ENCODE results near the gene TARBP2. TPM values are rescaled to one million over a fixed set of nuclear protein-coding genes. Genes with fewer than 3 reads are reported as not detected.

Gene TARBP2
- total RNA-seq, 3 donors from 2014 or later: 24.8 to 45.1 (median 37.0) TPM

DNA sequence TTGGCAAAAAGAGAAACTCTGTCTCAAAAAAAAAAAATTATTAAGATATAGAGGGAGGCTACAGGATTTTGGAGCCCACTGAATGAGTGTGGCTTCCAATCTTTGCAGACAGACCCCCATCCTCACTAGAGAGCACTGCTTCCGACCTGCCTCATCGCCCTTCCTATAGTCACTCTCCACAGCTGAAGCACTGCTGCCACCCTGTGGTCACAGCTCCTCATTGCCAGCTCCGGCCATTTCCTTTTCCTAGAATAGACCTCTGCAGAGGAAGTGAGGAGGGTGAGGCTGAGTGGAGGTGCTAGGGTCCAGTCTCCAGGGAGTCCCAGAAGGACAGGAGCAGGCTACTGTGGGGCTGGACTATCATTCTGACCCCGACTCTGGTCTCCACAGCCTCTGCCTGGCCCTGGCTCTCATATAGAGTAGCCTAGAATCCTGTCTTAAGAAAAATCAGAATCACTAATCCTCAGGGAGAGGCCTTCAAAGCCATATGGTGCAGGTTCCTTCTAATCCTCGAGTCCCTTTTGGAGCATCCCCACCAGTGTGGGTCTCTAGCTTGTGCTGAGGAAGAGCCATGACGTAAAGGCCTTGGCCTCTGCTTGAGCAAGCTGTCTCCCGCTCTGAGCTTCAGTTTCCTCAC is 7.6 kb downstream of the TARBP2 start:
- H3K4me1 ChIP-seq: no peaks in the 10 kb centered on the region
- peak; percentile 81 to 82 for DNase-seq (ENCODE audit: low spot score in 2 of 2)
- no peak overlapping the region for H3K27ac ChIP-seq
- H3K4me3 ChIP-seq: no peak overlapping the region
- no peaks in the 10 kb centered on the region for H3K9me3 ChIP-seq
- TF ChIP-seq, protein P1, sequence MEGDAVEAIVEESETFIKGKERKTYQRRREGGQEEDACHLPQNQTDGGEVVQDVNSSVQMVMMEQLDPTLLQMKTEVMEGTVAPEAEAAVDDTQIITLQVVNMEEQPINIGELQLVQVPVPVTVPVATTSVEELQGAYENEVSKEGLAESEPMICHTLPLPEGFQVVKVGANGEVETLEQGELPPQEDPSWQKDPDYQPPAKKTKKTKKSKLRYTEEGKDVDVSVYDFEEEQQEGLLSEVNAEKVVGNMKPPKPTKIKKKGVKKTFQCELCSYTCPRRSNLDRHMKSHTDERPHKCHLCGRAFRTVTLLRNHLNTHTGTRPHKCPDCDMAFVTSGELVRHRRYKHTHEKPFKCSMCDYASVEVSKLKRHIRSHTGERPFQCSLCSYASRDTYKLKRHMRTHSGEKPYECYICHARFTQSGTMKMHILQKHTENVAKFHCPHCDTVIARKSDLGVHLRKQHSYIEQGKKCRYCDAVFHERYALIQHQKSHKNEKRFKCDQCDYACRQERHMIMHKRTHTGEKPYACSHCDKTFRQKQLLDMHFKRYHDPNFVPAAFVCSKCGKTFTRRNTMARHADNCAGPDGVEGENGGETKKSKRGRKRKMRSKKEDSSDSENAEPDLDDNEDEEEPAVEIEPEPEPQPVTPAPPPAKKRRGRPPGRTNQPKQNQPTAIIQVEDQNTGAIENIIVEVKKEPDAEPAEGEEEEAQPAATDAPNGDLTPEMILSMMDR (IDR thresholded peaks at IDR 0.05): peak; percentile 89 to 90 (median 90)
- TF ChIP-seq POLR2A (IDR thresholded peaks at IDR 0.05) (no peak), POLR2AphosphoS5 (IDR thresholded peaks at IDR 0.05) (peak in 1 of 3 donors; percentile 61)
- intact Hi-C loops (cut with DNase I; ENCODE audit: low total_unique reads): no loop called here
- H3K36me3 ChIP-seq: no peaks in the 10 kb centered on the region
- no peaks in the 10 kb centered on the region for H3K27me3 ChIP-seq

- intact Hi-C loops (cut with DNase I; ENCODE audit: low total_unique reads): no loop called here
- no peak for DNase-seq (ENCODE audit: low spot score in 2 of 2)
- Histone ChIP-seq H3K9me3 (no peaks in the 10 kb centered on the region), H3K4me3 (no peak overlapping the region), H3K4me1 (no peaks in the 10 kb centered on the region), H3K27me3 (no peaks in the 10 kb centered on the region), H3K36me3 (peaks cover 6% of the 10 kb centered on the region), H3K27ac (no peak overlapping the region)
- TF ChIP-seq POLR2AphosphoS5 (IDR thresholded peaks at IDR 0.05) (no peak), POLR2A (IDR thresholded peaks at IDR 0.05) (no peak)
- TF ChIP-seq, protein P1 (IDR thresholded peaks at IDR 0.05): no peak
These were observed 9.2 kb downstream of the TARBP2 start for GRCh38 chr12:53510181-53510812.

GRCh38 chr12:53513712-53514410 is 12.8 kb downstream of the TARBP2 start:
- Histone ChIP-seq H3K9me3 (no peaks in the 10 kb centered on the region), H3K4me1 (no peaks in the 10 kb centered on the region), H3K27ac (peak overlapping the region in 1 of 2 donors; percentile 29), H3K4me3 (no peak overlapping the region), H3K36me3 (peaks cover 6% of the 10 kb centered on the region), H3K27me3 (no peaks in the 10 kb centered on the region)
- DNase-seq (ENCODE audit: low spot score in 2 of 2): no peak
- TF ChIP-seq, protein P1 (IDR thresholded peaks at IDR 0.05): no peak
- TF ChIP-seq POLR2AphosphoS5 (IDR thresholded peaks at IDR 0.05) (no peak), POLR2A (IDR thresholded peaks at IDR 0.05) (no peak)
- intact Hi-C loops (cut with DNase I; ENCODE audit: low total_unique reads): no loop called here

DNA sequence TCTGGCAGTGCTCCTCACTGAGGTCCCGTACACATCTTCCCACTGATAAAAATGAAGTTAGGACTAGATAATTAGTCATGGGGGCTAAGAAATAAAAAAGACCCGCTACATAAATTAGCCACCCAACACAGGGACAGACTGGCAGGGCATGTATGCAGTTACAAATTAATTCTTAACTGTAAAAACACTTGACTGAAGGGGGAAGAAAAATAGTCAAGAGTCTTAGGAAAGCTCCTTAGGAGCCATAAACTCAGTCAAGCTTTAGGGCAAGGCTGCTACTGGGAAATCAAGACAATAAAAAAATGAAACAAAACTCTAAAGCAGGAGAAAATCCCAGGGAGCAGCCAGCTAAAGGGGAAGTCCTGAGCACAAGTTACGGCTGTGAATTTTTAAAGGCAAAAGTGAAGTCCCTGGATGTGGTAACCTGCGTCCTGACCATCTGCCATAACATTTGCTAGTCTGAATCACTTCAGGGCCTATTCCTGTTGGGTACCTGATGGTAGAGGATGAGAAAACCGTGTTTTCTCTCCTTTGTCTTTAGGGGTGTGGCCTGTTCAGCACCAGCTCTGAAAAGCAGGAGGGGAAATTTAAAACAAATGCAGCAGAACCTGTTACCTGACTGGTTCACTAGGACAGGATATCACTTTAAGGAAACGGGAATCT is 13.7 kb downstream of the TARBP2 start:
- DNase-seq (ENCODE audit: low spot score in 2 of 2): no peak
- peak overlapping the region in 1 of 2 donors; percentile 29 for H3K27ac ChIP-seq
- H3K9me3 ChIP-seq: no peaks in the 10 kb centered on the region
- H3K27me3 ChIP-seq: no peaks in the 10 kb centered on the region
- H3K36me3 ChIP-seq: peaks cover 6% of the 10 kb centered on the region
- H3K4me1 ChIP-seq: no peaks in the 10 kb centered on the region
- H3K4me3 ChIP-seq: no peak overlapping the region
- TF ChIP-seq POLR2A (IDR thresholded peaks at IDR 0.05) (no peak), POLR2AphosphoS5 (IDR thresholded peaks at IDR 0.05) (no peak)
- TF ChIP-seq, protein P1 (IDR thresholded peaks at IDR 0.05): no peak
- intact Hi-C loops (cut with DNase I; ENCODE audit: low total_unique reads): no loop called here
